ENCODE measurements around the gene HDAC3. TPM values are rescaled to one million over a fixed set of nuclear protein-coding genes. Genes with fewer than 3 reads are reported as not detected.
A peak's percentile ranks its signal among the peaks of the same experiment; 100 is the strongest.
"Not testable (repeated sequence)": the region's sequence is repeated elsewhere in the genome, so short reads cannot be mapped to it uniquely, and the experiment has no call there.

Gene HDAC3
- total and polyA plus RNA-seq, 2 donors from 2014 or later: 44.7 to 47.5 TPM

- peaks cover 0 to 20% (median 15%) of the 10 kb centered on the region in 3 donors for H3K4me1 ChIP-seq (ENCODE audit: control insufficient read depth in 2 of 3, insufficient read depth in 2 of 3, low read depth in 1 of 3, low read length in 3 of 3)
- no peak overlapping the region for H3K27ac ChIP-seq (ENCODE audit: low read depth in 2 of 2, low read length in 2 of 2)
- intact Hi-C loops (cut with DNase I): no loop called here
- DNase-seq (no peak), FAIRE-seq (no peak)
- H3K4me3 ChIP-seq (ENCODE audit: low read length in 3 of 3): no peak overlapping the region
- peaks cover 0 to 4% (median 0%) of the 10 kb centered on the region in 3 donors for H3K36me3 ChIP-seq (ENCODE audit: control insufficient read depth in 2 of 3, insufficient read depth in 3 of 3, low read length in 3 of 3)
- no peaks in the 10 kb centered on the region for H3K9me3 ChIP-seq (ENCODE audit: control insufficient read depth in 2 of 3, insufficient read depth in 1 of 3, low read length in 3 of 3)
- TF ChIP-seq CTCF (IDR thresholded peaks at IDR 0.05; ENCODE audit: borderline replicate concordance, extremely low read depth, insufficient read depth): no peak
- H3K27me3 ChIP-seq (ENCODE audit: control insufficient read depth, insufficient read depth, low read length): no peaks in the 10 kb centered on the region
- no peak overlapping the region for H3K9ac ChIP-seq (ENCODE audit: low read length in 3 of 3)
Measured at GRCh38 chr5:141613344-141613743, 23.3 kb downstream of the HDAC3 start.

GRCh38 chr5:141611289-141611688 lies 25.4 kb downstream of the HDAC3 start:
- Histone ChIP-seq H3K4me3 (ENCODE audit: low read length in 3 of 3) (no peak overlapping the region), H3K27ac (ENCODE audit: low read depth in 2 of 2, low read length in 2 of 2) (no peak overlapping the region), H3K9me3 (ENCODE audit: control insufficient read depth in 2 of 3, insufficient read depth in 1 of 3, low read length in 3 of 3) (no peaks in the 10 kb centered on the region), H3K36me3 (ENCODE audit: control insufficient read depth in 2 of 3, insufficient read depth in 3 of 3, low read length in 3 of 3) (peaks cover 0 to 4% (median 0%) of the 10 kb centered on the region in 3 donors), H3K27me3 (ENCODE audit: control insufficient read depth, insufficient read depth, low read length) (no peaks in the 10 kb centered on the region), H3K4me1 (ENCODE audit: control insufficient read depth in 2 of 3, insufficient read depth in 2 of 3, low read depth in 1 of 3, low read length in 3 of 3) (peaks cover 0 to 20% (median 7%) of the 10 kb centered on the region in 3 donors), H3K9ac (ENCODE audit: low read length in 3 of 3) (no peak overlapping the region)
- FAIRE-seq (no peak), DNase-seq (no peak)
- TF ChIP-seq CTCF (IDR thresholded peaks at IDR 0.05; ENCODE audit: borderline replicate concordance, extremely low read depth, insufficient read depth): no peak
- intact Hi-C loops (cut with DNase I): no loop called here

- H3K9me3 ChIP-seq (ENCODE audit: control insufficient read depth in 2 of 3, insufficient read depth in 1 of 3, low read length in 3 of 3); intact Hi-C loops (cut with DNase I); H3K4me3 ChIP-seq (ENCODE audit: low read length in 3 of 3); H3K27me3 ChIP-seq (ENCODE audit: control insufficient read depth, insufficient read depth, low read length); H3K9ac ChIP-seq (ENCODE audit: low read length in 3 of 3); H3K27ac ChIP-seq (ENCODE audit: low read depth in 2 of 2, low read length in 2 of 2); H3K36me3 ChIP-seq (ENCODE audit: control insufficient read depth in 2 of 3, insufficient read depth in 3 of 3, low read length in 3 of 3); DNase-seq; FAIRE-seq: not testable (repeated sequence)
- H3K4me1 ChIP-seq (ENCODE audit: control insufficient read depth in 2 of 3, insufficient read depth in 2 of 3, low read depth in 1 of 3, low read length in 3 of 3): peaks cover 0 to 18% (median 4%) of the 10 kb centered on the region in 3 donors
Measured at GRCh38 chr5:141609921-141610320, 26.7 kb downstream of the HDAC3 start.

GRCh38 chr5:141609044-141609443 lies 27.6 kb downstream of the HDAC3 start:
- Histone ChIP-seq H3K9me3 (ENCODE audit: control insufficient read depth in 2 of 3, insufficient read depth in 1 of 3, low read length in 3 of 3) (no peaks in the 10 kb centered on the region), H3K9ac (ENCODE audit: low read length in 3 of 3) (peak overlapping the region in 1 of 3 donors; percentile 1), H3K36me3 (ENCODE audit: control insufficient read depth in 2 of 3, insufficient read depth in 3 of 3, low read length in 3 of 3) (no peaks in the 10 kb centered on the region), H3K4me3 (ENCODE audit: low read length in 3 of 3) (no peak overlapping the region), H3K27me3 (ENCODE audit: control insufficient read depth, insufficient read depth, low read length) (no peaks in the 10 kb centered on the region), H3K4me1 (ENCODE audit: control insufficient read depth in 2 of 3, insufficient read depth in 2 of 3, low read depth in 1 of 3, low read length in 3 of 3) (peaks cover 0 to 26% (median 8%) of the 10 kb centered on the region in 3 donors), H3K27ac (ENCODE audit: low read depth in 2 of 2, low read length in 2 of 2) (peak overlapping the region; percentile 34 to 37)
- TF ChIP-seq CTCF (IDR thresholded peaks at IDR 0.05; ENCODE audit: borderline replicate concordance, extremely low read depth, insufficient read depth): no peak
- intact Hi-C loops (cut with DNase I): no loop called here
- DNase-seq (no peak), FAIRE-seq (no peak)

All from kidney (tissue), 14 donors.